Fibroblast of skin of scalp (primary cell): ENCODE measurements around the gene AGO3.

ENCODE experiments used
- DNase-seq: peaks from one replicate; pipeline ENCODE4 v3.0.0-alpha.2; 2013

The AGO3 gene

GRCh38 chr1:36083635-36084496, 153.0 kb downstream of the AGO3 start, which contains the start of gene TEKT2:
TSS of gene TEKT2 (plus strand) at chr1:36084094. CDS start at chr1:36084922, 828 bp downstream.
- peak; percentile 49 for DNase-seq

- no peak for DNase-seq
Observed at GRCh38 chr1:36084497-36085115, 153.7 kb downstream of the AGO3 start.

GRCh38 chr1:36085126-36085525, 154.2 kb downstream of the AGO3 start:
- no peak for DNase-seq

- no peak for DNase-seq
Observed at GRCh38 chr1:36085686-36086526, 155.0 kb downstream of the AGO3 start.

GRCh38 chr1:36086529-36087232, 155.8 kb downstream of the AGO3 start:
- no peak for DNase-seq

GRCh38 chr1:36087233-36088123, 156.6 kb downstream of the AGO3 start:
- DNase-seq = no peak

- DNase-seq = no peak
Observed at GRCh38 chr1:36088265-36088576, 157.3 kb downstream of the AGO3 start.

GRCh38 chr1:36088577-36089392, 157.9 kb downstream of the AGO3 start, which contains the start of gene ADPRS:
TSS of gene ADPRS (plus strand) at chr1:36088892. CDS start at chr1:36088905, 13 bp downstream.
- peak; percentile 89 for DNase-seq

- peak; percentile 59 for DNase-seq
Observed at GRCh38 chr1:36089393-36090121, 158.7 kb downstream of the AGO3 start.

GRCh38 chr1:36091141-36091540, 160.2 kb downstream of the AGO3 start:
- no peak for DNase-seq

GRCh38 chr1:36091698-36092097, 160.8 kb downstream of the AGO3 start:
- no peak for DNase-seq

GRCh38 chr1:36092166-36092797, 161.4 kb downstream of the AGO3 start:
- no peak for DNase-seq

GRCh38 chr1:36092798-36093185, 161.9 kb downstream of the AGO3 start:
- DNase-seq = no peak

- DNase-seq = no peak
Observed at GRCh38 chr1:36093226-36093625, 162.3 kb downstream of the AGO3 start.

- DNase-seq = no peak
Observed at GRCh38 chr1:36093929-36094328, 163.0 kb downstream of the AGO3 start.

GRCh38 chr1:36094621-36095061, 163.7 kb downstream of the AGO3 start:
- no peak for DNase-seq

GRCh38 chr1:36095760-36096405, 165.0 kb downstream of the AGO3 start:
- no peak for DNase-seq
